C4-2B (cell line): ENCODE results near the gene ACSL3.

Source experiments
- CTCF ChIP-seq: fragments of 450-650 bp; conservative IDR thresholded peaks from 2 replicates; pipeline ENCODE4 v1.5.1; 2017; ENCODE audit warnings: mild to moderate bottlenecking
- ZFX ChIP-seq: fragments of 450-650 bp; IDR thresholded peaks from 2 replicates; pipeline ENCODE4 v1.6.1; 2017

- no peak for TF ChIP-seq CTCF
- no peak for TF ChIP-seq ZFX
These were observed 14.6 kb downstream of the ACSL3 start for GRCh38 chr2:222875482-222875881.
